Adrenal gland (tissue), 5 donors: ENCODE results near the gene DCHS2.

ENCODE experiments used
- POLR2A ChIP-seq, 2 donors: fragments of 450-650 bp; IDR thresholded peaks; one replicate each; pipeline ENCODE4 v1.6.1; 2017; ENCODE audit warnings: antibody characterized with exemption in 2 of 2, mild to moderate bottlenecking in 2 of 2, moderate library complexity in 1 of 2
- TF ChIP-seq, protein P1 (sequence below), 6 experiments: fragments of 450-650 bp in 4 of 6; fragments of 200-600 bp in 2 of 6; sonication (generic) in 1 of 6; IDR thresholded peaks; 1 replicate in 5 of 6; 2 replicates in 1 of 6; pipeline versions ENCODE4 v1.5.1 to v1.8.0; 2016 to 2021; ENCODE audit warnings: antibody characterized with exemption in 6 of 6, mild to moderate bottlenecking in 2 of 6, moderate library complexity in 1 of 6
- donor health status: DM: no; HTN: no; CAD: no.

- TF ChIP-seq, protein P1, sequence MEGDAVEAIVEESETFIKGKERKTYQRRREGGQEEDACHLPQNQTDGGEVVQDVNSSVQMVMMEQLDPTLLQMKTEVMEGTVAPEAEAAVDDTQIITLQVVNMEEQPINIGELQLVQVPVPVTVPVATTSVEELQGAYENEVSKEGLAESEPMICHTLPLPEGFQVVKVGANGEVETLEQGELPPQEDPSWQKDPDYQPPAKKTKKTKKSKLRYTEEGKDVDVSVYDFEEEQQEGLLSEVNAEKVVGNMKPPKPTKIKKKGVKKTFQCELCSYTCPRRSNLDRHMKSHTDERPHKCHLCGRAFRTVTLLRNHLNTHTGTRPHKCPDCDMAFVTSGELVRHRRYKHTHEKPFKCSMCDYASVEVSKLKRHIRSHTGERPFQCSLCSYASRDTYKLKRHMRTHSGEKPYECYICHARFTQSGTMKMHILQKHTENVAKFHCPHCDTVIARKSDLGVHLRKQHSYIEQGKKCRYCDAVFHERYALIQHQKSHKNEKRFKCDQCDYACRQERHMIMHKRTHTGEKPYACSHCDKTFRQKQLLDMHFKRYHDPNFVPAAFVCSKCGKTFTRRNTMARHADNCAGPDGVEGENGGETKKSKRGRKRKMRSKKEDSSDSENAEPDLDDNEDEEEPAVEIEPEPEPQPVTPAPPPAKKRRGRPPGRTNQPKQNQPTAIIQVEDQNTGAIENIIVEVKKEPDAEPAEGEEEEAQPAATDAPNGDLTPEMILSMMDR (IDR thresholded peaks at IDR 0.05): no peak
- no peak for TF ChIP-seq POLR2A (IDR thresholded peaks at IDR 0.05)
Observed at GRCh38 chr4:154205471-154205870, 286.1 kb downstream of the DCHS2 start.
